Type B pancreatic cell (in vitro differentiated cells): ENCODE results near the gene RNF168. TPM values are rescaled to one million over a fixed set of nuclear protein-coding genes. Genes with fewer than 3 reads are reported as not detected.

Experiments
- DNase-seq: peaks from one replicate; pipeline ENCODE4 v3.0.0; 2021; ENCODE audit warnings: mixed read lengths; ENCODE audit not compliant: unreplicated experiment; ENCODE audit errors: extremely low spot score
- H3K27ac Mint-ChIP-seq: 2 replicates; pipeline ENCODE4 v1.8.0; 2021; ENCODE audit warnings: mild to moderate bottlenecking, mixed read lengths
- H3K27me3 Mint-ChIP-seq: 2 replicates; pipeline ENCODE4 v1.8.0; 2021; ENCODE audit warnings: mixed read lengths
- H3K36me3 Mint-ChIP-seq: 2 replicates; pipeline ENCODE4 v1.8.0; 2021; ENCODE audit warnings: mixed read lengths
- H3K4me1 Mint-ChIP-seq: one replicate; pipeline ENCODE4 v1.8.0; 2021; ENCODE audit warnings: mixed read lengths; ENCODE audit not compliant: unreplicated experiment
- H3K4me3 Mint-ChIP-seq: 2 replicates; pipeline ENCODE4 v1.8.0; 2021; ENCODE audit warnings: mild to moderate bottlenecking, mixed read lengths
- H3K9me3 Mint-ChIP-seq: 2 replicates; pipeline ENCODE4 v1.8.0; 2021; ENCODE audit warnings: mixed read lengths
- total RNA-seq: library from RNA; stranded (reverse); gene quantifications from 2 replicates; pipeline ENCODE4 v1.2.1, GENCODE V29; 2021; ENCODE audit warnings: low replicate concordance
- TF ChIP-seq, protein P1 (sequence below): fragments of 200-600 bp; sonication (generic); conservative IDR thresholded peaks from 2 replicates; pipeline ENCODE4 v1.5.0; 2021; ENCODE audit warnings: antibody characterized with exemption, mild to moderate bottlenecking

The RNF168 gene
- total RNA-seq, 1 donor from 2014 or later = 23.5 TPM

DNA sequence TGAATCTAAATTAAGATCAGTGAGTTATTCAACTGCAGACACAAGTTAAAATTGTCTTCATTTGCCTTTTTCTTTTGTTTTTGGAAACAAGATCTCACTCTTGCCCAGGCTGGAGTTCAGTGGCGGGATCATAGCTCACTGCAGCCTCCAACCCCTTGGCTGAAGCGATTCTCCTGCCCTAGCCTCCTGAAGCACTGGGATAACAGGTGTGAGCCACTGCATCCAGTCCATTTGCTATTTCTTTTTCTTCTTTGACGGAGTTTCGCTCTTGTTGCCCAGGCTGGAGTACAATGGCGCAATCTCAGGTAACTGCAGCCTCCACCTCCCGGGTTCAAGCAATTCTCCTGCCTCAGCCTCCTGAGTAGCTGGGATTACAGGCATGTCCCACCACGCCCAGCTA is 10.3 kb downstream of the RNF168 start:
- DNase-seq = no peak
- peaks cover 25% of the 10 kb centered on the region for H3K36me3 Mint-ChIP-seq
- H3K27me3 Mint-ChIP-seq = no peaks in the 10 kb centered on the region
- no peaks in the 10 kb centered on the region for H3K4me1 Mint-ChIP-seq
- H3K9me3 Mint-ChIP-seq = no peaks in the 10 kb centered on the region
- H3K4me3 Mint-ChIP-seq = no peak overlapping the region
- no peak overlapping the region for H3K27ac Mint-ChIP-seq
- TF ChIP-seq, protein P1, sequence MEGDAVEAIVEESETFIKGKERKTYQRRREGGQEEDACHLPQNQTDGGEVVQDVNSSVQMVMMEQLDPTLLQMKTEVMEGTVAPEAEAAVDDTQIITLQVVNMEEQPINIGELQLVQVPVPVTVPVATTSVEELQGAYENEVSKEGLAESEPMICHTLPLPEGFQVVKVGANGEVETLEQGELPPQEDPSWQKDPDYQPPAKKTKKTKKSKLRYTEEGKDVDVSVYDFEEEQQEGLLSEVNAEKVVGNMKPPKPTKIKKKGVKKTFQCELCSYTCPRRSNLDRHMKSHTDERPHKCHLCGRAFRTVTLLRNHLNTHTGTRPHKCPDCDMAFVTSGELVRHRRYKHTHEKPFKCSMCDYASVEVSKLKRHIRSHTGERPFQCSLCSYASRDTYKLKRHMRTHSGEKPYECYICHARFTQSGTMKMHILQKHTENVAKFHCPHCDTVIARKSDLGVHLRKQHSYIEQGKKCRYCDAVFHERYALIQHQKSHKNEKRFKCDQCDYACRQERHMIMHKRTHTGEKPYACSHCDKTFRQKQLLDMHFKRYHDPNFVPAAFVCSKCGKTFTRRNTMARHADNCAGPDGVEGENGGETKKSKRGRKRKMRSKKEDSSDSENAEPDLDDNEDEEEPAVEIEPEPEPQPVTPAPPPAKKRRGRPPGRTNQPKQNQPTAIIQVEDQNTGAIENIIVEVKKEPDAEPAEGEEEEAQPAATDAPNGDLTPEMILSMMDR = no peak

DNA sequence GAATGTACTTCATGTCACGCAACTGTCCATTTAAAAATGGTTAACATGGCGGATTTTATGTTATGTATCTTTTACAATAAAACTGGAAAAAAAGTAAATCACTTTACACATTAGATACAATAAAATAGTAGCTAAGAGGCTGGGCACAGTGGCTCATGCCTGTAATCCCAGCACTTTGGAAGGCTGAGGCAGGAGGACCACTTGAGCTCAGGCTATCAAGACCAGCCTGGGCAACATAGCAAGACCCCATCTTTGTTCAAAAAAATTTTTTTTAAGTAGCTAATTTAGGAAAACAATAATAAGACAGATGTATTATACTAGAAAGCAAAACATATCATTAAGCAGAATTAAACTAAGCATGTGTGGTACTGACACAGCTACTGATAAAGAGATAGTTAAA is 11.5 kb downstream of the RNF168 start:
- H3K4me1 Mint-ChIP-seq = no peaks in the 10 kb centered on the region
- H3K9me3 Mint-ChIP-seq = no peaks in the 10 kb centered on the region
- no peak overlapping the region for H3K27ac Mint-ChIP-seq
- peaks cover 30% of the 10 kb centered on the region for H3K36me3 Mint-ChIP-seq
- TF ChIP-seq, protein P1 = no peak
- H3K4me3 Mint-ChIP-seq = no peak overlapping the region
- H3K27me3 Mint-ChIP-seq = no peaks in the 10 kb centered on the region
- DNase-seq = no peak

DNA sequence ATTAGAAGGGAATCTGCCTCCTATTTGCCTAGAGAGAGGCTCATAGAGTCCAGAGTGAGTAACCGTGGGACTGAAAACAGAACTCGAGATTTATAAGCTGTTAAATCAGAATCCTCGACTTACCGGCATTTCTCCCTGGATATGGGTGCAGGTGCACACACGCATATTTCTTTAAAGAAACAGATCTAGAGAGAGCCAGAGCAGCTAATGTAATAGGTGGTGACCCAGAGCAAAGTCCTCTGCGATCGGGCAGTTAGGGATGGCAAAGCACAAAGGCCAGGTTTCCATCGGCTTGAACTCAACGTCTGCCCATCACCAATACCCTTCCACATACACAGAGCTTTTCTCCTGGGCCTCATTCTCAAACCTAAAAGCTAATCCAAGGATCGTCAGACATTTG is 13.8 kb downstream of the RNF168 start:
- peaks cover 16% of the 10 kb centered on the region for H3K36me3 Mint-ChIP-seq
- no peak for DNase-seq
- no peaks in the 10 kb centered on the region for H3K9me3 Mint-ChIP-seq
- no peak overlapping the region for H3K27ac Mint-ChIP-seq
- no peaks in the 10 kb centered on the region for H3K4me1 Mint-ChIP-seq
- TF ChIP-seq, protein P1 = no peak
- no peak overlapping the region for H3K4me3 Mint-ChIP-seq
- no peaks in the 10 kb centered on the region for H3K27me3 Mint-ChIP-seq

DNA sequence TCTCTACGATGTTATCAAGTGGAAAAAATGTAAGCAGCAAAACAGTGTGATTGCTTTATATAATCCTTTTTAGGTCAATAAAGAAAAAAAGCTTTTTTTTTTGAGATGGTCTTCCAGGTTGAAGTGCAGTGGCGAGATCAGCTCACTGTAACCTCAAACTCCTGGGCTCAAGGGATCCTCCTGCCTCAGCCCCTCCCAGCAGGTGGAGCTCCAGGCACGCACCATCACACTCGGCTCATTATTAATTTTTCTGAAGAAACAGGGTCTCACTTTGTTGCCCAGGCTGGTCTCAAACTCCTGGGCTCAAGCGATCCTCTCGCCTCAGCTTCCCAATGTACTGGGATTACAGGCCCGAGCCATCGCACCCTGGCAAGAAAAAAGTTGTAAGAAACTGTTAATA is 17.3 kb downstream of the RNF168 start:
- H3K36me3 Mint-ChIP-seq = peaks cover 15% of the 10 kb centered on the region
- TF ChIP-seq, protein P1 = peak; percentile 40
- H3K27me3 Mint-ChIP-seq = no peaks in the 10 kb centered on the region
- no peak for DNase-seq
- H3K9me3 Mint-ChIP-seq = no peaks in the 10 kb centered on the region
- H3K4me1 Mint-ChIP-seq = no peaks in the 10 kb centered on the region
- no peak overlapping the region for H3K27ac Mint-ChIP-seq
- H3K4me3 Mint-ChIP-seq = no peak overlapping the region

DNA sequence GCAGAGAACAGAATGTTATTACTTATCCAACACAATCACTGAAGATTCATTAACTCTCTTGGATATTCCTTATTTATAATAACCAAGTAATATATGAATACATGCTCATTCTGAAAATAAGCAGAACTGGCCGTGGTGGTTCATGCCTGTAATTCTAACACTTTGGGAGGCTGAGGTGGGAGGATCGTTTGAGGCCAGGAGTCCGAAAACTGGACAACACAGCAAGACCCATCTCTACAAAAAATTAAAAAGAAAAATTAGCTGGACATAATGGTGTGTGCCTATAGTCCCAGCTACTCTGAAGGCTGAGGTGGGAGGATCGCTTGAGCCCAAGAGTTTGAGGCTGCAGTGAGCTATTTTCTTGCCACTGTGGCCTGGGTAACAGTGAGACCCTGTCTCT is 25.9 kb downstream of the RNF168 start:
- Mint-ChIP-seq H3K27me3 (no peaks in the 10 kb centered on the region), H3K4me1 (no peaks in the 10 kb centered on the region), H3K27ac (no peak overlapping the region), H3K4me3 (no peak overlapping the region), H3K36me3 (peaks cover 11% of the 10 kb centered on the region), H3K9me3 (no peaks in the 10 kb centered on the region)
- TF ChIP-seq, protein P1 = no peak
- no peak for DNase-seq

DNA sequence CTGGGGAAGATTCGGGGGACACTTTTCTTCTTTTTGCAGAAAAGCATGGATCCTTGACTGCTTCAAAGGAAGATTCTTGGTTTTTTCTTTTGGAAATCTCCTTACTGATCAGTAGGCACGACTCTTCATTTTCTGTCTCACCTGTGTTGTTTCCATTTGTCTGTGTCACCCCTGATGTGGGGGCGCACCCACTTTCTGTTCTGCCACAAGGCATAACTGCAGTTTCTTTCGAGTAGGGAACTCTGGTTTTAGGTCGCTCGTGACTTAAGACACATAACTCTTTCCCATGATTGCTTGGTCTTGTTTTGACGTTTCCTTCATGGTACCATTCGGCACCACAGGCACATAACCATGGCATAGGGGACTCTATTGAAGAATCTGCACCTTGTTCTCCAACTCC is 31.3 kb downstream of the RNF168 start:
- Mint-ChIP-seq H3K4me3 (no peak overlapping the region), H3K36me3 (peaks cover 13% of the 10 kb centered on the region), H3K27ac (no peak overlapping the region), H3K4me1 (no peaks in the 10 kb centered on the region), H3K9me3 (no peaks in the 10 kb centered on the region), H3K27me3 (no peaks in the 10 kb centered on the region)
- no peak for DNase-seq
- TF ChIP-seq, protein P1 = no peak
